H1 (cell line): Measurements from ENCODE around the gene PGGHG. TPM values are rescaled to one million over a fixed set of nuclear protein-coding genes. Genes with fewer than 3 reads are reported as not detected.

Experiments
- E2F6 ChIP-seq: IDR thresholded peaks from 2 replicates; pipeline ENCODE4 v1.6.1; 2012; ENCODE audit warnings: inconsistent platforms
- EZH2 ChIP-seq: fragments of 200-600 bp; sonication (generic); IDR thresholded peaks from 2 replicates; pipeline ENCODE4 v1.7.1; 2012; ENCODE audit warnings: low read depth, mild to moderate bottlenecking, moderate library complexity, low read length, inconsistent platforms; ENCODE audit not compliant: severe bottlenecking
- FOSL1 ChIP-seq: IDR thresholded peaks from 2 replicates; pipeline ENCODE4 v1.6.1; 2011; ENCODE audit warnings: mild to moderate bottlenecking, low read depth, low read length, moderate library complexity; ENCODE audit not compliant: insufficient read depth
- GTF2F1 ChIP-seq: IDR thresholded peaks from 2 replicates; pipeline ENCODE4 v1.6.1; 2012; ENCODE audit warnings: low read depth, low read length, improper control_type of control experiment, borderline replicate concordance
- SIN3A ChIP-seq, 2 experiments: IDR thresholded peaks in 1 of 2; conservative IDR thresholded peaks in 1 of 2; 2 replicates each; pipeline ENCODE4 v1.6.1; 2011 to 2012; ENCODE audit warnings: low read length in 2 of 2, improper control_type of control experiment in 1 of 2, low read depth in 1 of 2, mild to moderate bottlenecking in 1 of 2
- SP1 ChIP-seq: IDR thresholded peaks from 2 replicates; pipeline ENCODE4 v1.6.1; 2011; ENCODE audit warnings: low read depth, low read length
- SP2 ChIP-seq: IDR thresholded peaks from 2 replicates; pipeline ENCODE4 v1.6.1; 2012; ENCODE audit warnings: mild to moderate bottlenecking, low read length, inconsistent platforms
- polyA plus RNA-seq, 7 experiments: library from polyadenylated mRNA; depleted of rRNA in 3 of 7; stranded (reverse) in 5 of 7; unstranded in 2 of 7; fragments of >200 nt in 5 of 7; fragments of 200-250 nt in 2 of 7; gene quantifications; 1 replicate in 5 of 7; 2 replicates in 1 of 7; 4 replicates in 1 of 7; pipeline versions ENCODE4 v1.2.1 to v1.2.3, GENCODE V29; 2011 to 2013; ENCODE audit warnings: missing spikeins in 2 of 7, mixed read lengths in 2 of 7
- total RNA-seq: library from RNA; stranded (reverse); fragmentation: NEBNext Ultra II Directional; extraction: Animal tissue kit (Norgen Biotek cat#: 25700); gene quantifications from 2 replicates; pipeline ENCODE4 v1.2.1, GENCODE V29; 2021

The PGGHG gene
- total and polyA plus RNA-seq, 2 of the 8 experiments (the other 6 are each of a cell fraction or from before 2014, with no cell fraction given): 34.8 to 60.7 TPM

DNA sequence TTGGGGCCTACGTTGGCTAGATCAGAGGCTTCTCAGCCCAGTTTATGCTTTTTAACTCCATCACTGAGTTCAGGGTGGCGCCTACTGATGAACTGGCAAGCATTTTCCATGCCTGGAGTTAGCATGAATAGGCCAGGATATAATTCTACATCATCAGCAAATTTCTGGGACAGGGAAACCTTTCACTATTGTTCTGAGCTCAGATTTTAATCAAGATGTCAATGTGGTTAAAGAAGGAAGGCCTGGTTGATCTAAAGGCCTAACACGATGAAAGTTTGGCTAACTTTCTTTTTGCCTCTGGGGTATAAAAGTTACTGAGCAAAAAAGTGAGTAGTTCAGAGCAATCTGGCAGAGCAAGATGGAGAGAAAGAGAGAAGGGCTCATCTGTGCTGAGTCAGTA is 53.4 kb downstream of the PGGHG start (continued):
- TF ChIP-seq FOSL1 (no peak), SIN3A (conservative IDR thresholded peaks at IDR 0.05 in 1 of 2, IDR thresholded peaks at IDR 0.05 in 1 of 2; ENCODE audit: low read depth in 1 of 2, low read length in 2 of 2) (no peak), GTF2F1 (no peak), EZH2 (no peak), SP1 (no peak), SP2 (no peak), E2F6 (no peak)
